K562 (cell line): ENCODE data around the gene ZMAT1. TPM values are rescaled to one million over a fixed set of nuclear protein-coding genes. Genes with fewer than 3 reads are reported as not detected.

Experiments used
- FOXK2 ChIP-seq, 2 experiments: fragments of 450-650 bp; IDR thresholded peaks in 1 of 2; conservative IDR thresholded peaks in 1 of 2; 2 replicates each; pipeline ENCODE4 v1.6.1; 2016; ENCODE audit warnings: low read depth in 2 of 2, mild to moderate bottlenecking in 1 of 2
- GABPB1 ChIP-seq: sonication (generic); formaldehyde crosslinking; IDR thresholded peaks from 2 replicates; pipeline ENCODE4 v1.8.0; 2022; ENCODE audit warnings: mild to moderate bottlenecking, missing genetic modification reagents
- HEY1 ChIP-seq: fragments of 250-450 bp; sonication (Bioruptor Pico); IDR thresholded peaks from 2 replicates; pipeline ENCODE4 v1.5.0; 2020; ENCODE audit warnings: mild to moderate bottlenecking, moderate library complexity, borderline replicate concordance
- MAFF ChIP-seq: IDR thresholded peaks from 2 replicates; pipeline ENCODE4 v1.6.1; 2012; ENCODE audit warnings: low read length, improper control_type of control experiment
- NCOA4 ChIP-seq: fragments of 450-650 bp; IDR thresholded peaks from 2 replicates; pipeline ENCODE4 v1.6.1; 2018; ENCODE audit warnings: mild to moderate bottlenecking; ENCODE audit not compliant: partially characterized antibody
- TAL1 ChIP-seq: fragments of 450-650 bp; IDR thresholded peaks from 2 replicates; pipeline ENCODE4 v1.6.1; 2016; ENCODE audit warnings: mild to moderate bottlenecking
- ZNF75A ChIP-seq: fragments of 450-650 bp; formaldehyde crosslinking; IDR thresholded peaks from 2 replicates; pipeline ENCODE4 v1.4.0; 2020; ENCODE audit warnings: mild to moderate bottlenecking
- polyA plus RNA-seq, 8 experiments: library from polyadenylated mRNA; depleted of rRNA in 4 of 8; stranded (reverse) in 5 of 8; unstranded in 3 of 8; fragments of >200 nt; fragmentation: Nextera tagmentation in 2 of 8; fragmentation: Illumina TruSeq in 1 of 8; extraction: Ambion mirVana in 2 of 8; extraction: Trizol in 1 of 8; gene quantifications; 2 replicates each; pipeline versions ENCODE4 v1.2.1 to v1.2.3, GENCODE V29; 2011 to 2014; ENCODE audit warnings: inconsistent platforms in 1 of 8, missing spikeins in 1 of 8
- total RNA-seq, 7 experiments: library from RNA; depleted of rRNA in 6 of 7; stranded (reverse); fragments of >200 nt in 6 of 7; fragmentation: Illumina TruSeq in 2 of 7; extraction: Trizol in 2 of 7; gene quantifications; 2 replicates each; pipeline versions ENCODE4 v1.2.1 to v1.2.3, GENCODE V29; 2011 to 2021; ENCODE audit warnings: low replicate concordance in 1 of 7
- TF ChIP-seq, protein P1 (sequence below): fragments of 250-450 bp; sonication (Bioruptor Pico); IDR thresholded peaks from 2 replicates; pipeline ENCODE4 v1.5.0; 2021
- TF ChIP-seq, protein P2 (sequence below): IDR thresholded peaks from 2 replicates; pipeline ENCODE4 v1.6.1; 2012; ENCODE audit warnings: low read depth, low read length, improper control_type of control experiment, borderline replicate concordance
- TF ChIP-seq, protein P3 (sequence below): fragments of 200-600 bp; sonication (generic); IDR thresholded peaks from one replicate; pipeline ENCODE4 v1.6.1; 2012; ENCODE audit warnings: mild to moderate bottlenecking, low read depth, low read length, inconsistent platforms

ZMAT1 gene
- total and polyA plus RNA-seq, 9 of the 15 experiments (the other 6 are each of a cell fraction or from before 2014, with no cell fraction given), result 0.03 to 0.05 (median 0.04) TPM; not detected in 3

DNA sequence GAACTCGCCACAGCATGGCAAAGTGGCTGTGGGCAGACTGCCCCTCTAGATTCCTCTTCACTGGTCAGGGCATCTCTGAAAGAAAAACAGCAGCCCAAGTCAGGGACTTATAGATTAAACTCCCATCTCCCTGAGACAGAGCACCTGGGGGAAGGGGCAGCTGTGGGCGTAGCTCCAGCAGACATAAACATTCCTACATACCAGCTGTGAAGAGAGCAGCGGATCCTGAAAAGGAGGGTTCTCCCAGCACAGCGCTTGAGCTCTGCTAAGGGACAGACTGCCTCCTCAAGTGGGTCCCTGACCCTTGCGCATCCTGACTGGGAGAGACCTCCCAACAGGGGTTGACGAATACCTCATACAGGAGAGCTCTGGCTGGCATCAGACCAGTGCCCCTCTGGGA lies 18.8 kb upstream of the ZMAT1 start (continued):
- TF ChIP-seq, protein P1, sequence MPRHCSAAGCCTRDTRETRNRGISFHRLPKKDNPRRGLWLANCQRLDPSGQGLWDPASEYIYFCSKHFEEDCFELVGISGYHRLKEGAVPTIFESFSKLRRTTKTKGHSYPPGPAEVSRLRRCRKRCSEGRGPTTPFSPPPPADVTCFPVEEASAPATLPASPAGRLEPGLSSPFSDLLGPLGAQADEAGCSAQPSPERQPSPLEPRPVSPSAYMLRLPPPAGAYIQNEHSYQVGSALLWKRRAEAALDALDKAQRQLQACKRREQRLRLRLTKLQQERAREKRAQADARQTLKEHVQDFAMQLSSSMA, result no peak
- TF ChIP-seq HEY1 (CRISPR knock-in tag) (no peak), MAFF (no peak), TAL1 (no peak), NCOA4 (no peak), GABPB1 (CRISPR knock-in tag) (no peak), FOXK2 (conservative IDR thresholded peaks at IDR 0.05 in 1 of 2, IDR thresholded peaks at IDR 0.05 in 1 of 2; ENCODE audit: low read depth in 2 of 2) (no peak), ZNF75A (CRISPR knock-in tag) (no peak)
- TF ChIP-seq, protein P2, sequence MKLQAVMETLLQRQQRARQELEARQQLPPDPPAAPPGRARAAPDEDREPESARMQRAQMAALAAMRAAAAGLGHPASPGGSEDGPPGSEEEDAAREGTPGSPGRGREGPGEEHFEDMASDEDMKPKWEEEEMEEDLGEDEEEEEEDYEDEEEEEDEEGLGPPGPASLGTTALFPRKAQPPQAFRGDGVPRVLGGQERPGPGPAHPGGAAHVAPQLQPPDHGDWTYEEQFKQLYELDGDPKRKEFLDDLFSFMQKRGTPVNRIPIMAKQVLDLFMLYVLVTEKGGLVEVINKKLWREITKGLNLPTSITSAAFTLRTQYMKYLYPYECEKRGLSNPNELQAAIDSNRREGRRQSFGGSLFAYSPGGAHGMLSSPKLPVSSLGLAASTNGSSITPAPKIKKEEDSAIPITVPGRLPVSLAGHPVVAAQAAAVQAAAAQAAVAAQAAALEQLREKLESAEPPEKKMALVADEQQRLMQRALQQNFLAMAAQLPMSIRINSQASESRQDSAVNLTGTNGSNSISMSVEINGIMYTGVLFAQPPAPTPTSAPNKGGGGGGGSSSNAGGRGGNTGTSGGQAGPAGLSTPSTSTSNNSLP, result no peak
- TF ChIP-seq, protein P3, sequence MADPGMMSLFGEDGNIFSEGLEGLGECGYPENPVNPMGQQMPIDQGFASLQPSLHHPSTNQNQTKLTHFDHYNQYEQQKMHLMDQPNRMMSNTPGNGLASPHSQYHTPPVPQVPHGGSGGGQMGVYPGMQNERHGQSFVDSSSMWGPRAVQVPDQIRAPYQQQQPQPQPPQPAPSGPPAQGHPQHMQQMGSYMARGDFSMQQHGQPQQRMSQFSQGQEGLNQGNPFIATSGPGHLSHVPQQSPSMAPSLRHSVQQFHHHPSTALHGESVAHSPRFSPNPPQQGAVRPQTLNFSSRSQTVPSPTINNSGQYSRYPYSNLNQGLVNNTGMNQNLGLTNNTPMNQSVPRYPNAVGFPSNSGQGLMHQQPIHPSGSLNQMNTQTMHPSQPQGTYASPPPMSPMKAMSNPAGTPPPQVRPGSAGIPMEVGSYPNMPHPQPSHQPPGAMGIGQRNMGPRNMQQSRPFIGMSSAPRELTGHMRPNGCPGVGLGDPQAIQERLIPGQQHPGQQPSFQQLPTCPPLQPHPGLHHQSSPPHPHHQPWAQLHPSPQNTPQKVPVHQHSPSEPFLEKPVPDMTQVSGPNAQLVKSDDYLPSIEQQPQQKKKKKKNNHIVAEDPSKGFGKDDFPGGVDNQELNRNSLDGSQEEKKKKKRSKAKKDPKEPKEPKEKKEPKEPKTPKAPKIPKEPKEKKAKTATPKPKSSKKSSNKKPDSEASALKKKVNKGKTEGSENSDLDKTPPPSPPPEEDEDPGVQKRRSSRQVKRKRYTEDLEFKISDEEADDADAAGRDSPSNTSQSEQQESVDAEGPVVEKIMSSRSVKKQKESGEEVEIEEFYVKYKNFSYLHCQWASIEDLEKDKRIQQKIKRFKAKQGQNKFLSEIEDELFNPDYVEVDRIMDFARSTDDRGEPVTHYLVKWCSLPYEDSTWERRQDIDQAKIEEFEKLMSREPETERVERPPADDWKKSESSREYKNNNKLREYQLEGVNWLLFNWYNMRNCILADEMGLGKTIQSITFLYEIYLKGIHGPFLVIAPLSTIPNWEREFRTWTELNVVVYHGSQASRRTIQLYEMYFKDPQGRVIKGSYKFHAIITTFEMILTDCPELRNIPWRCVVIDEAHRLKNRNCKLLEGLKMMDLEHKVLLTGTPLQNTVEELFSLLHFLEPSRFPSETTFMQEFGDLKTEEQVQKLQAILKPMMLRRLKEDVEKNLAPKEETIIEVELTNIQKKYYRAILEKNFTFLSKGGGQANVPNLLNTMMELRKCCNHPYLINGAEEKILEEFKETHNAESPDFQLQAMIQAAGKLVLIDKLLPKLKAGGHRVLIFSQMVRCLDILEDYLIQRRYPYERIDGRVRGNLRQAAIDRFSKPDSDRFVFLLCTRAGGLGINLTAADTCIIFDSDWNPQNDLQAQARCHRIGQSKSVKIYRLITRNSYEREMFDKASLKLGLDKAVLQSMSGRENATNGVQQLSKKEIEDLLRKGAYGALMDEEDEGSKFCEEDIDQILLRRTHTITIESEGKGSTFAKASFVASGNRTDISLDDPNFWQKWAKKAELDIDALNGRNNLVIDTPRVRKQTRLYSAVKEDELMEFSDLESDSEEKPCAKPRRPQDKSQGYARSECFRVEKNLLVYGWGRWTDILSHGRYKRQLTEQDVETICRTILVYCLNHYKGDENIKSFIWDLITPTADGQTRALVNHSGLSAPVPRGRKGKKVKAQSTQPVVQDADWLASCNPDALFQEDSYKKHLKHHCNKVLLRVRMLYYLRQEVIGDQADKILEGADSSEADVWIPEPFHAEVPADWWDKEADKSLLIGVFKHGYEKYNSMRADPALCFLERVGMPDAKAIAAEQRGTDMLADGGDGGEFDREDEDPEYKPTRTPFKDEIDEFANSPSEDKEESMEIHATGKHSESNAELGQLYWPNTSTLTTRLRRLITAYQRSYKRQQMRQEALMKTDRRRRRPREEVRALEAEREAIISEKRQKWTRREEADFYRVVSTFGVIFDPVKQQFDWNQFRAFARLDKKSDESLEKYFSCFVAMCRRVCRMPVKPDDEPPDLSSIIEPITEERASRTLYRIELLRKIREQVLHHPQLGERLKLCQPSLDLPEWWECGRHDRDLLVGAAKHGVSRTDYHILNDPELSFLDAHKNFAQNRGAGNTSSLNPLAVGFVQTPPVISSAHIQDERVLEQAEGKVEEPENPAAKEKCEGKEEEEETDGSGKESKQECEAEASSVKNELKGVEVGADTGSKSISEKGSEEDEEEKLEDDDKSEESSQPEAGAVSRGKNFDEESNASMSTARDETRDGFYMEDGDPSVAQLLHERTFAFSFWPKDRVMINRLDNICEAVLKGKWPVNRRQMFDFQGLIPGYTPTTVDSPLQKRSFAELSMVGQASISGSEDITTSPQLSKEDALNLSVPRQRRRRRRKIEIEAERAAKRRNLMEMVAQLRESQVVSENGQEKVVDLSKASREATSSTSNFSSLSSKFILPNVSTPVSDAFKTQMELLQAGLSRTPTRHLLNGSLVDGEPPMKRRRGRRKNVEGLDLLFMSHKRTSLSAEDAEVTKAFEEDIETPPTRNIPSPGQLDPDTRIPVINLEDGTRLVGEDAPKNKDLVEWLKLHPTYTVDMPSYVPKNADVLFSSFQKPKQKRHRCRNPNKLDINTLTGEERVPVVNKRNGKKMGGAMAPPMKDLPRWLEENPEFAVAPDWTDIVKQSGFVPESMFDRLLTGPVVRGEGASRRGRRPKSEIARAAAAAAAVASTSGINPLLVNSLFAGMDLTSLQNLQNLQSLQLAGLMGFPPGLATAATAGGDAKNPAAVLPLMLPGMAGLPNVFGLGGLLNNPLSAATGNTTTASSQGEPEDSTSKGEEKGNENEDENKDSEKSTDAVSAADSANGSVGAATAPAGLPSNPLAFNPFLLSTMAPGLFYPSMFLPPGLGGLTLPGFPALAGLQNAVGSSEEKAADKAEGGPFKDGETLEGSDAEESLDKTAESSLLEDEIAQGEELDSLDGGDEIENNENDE, result no peak
- TF ChIP-seq, all 486 proteins: peak for 0
